HG03097 (cell line): Measurements from ENCODE around the gene CDK5RAP1.

Experiments used
- ATAC-seq: cut with Tn5 transposase; IDR thresholded peaks from one replicate; pipeline ENCODE4 v1.9.1; 2021; ENCODE audit not compliant: unreplicated experiment, low FRiP score

CDK5RAP1 gene

GRCh38 chr20:33423141-33423834 is 22.0 kb upstream of the CDK5RAP1 start:
- no peak for ATAC-seq

GRCh38 chr20:33419140-33419974 is 18.0 kb upstream of the CDK5RAP1 start:
- ATAC-seq, result no peak

- no peak for ATAC-seq
Observed at GRCh38 chr20:33418033-33418432, 16.7 kb upstream of the CDK5RAP1 start.

GRCh38 chr20:33415948-33416347 is 14.6 kb upstream of the CDK5RAP1 start:
- ATAC-seq, result no peak

- no peak for ATAC-seq
Observed at GRCh38 chr20:33412484-33412838, 11.1 kb upstream of the CDK5RAP1 start.

- ATAC-seq, result no peak
Observed at GRCh38 chr20:33411711-33412483, 10.6 kb upstream of the CDK5RAP1 start.

- ATAC-seq, result no peak
Observed at GRCh38 chr20:33411242-33411641, 9.9 kb upstream of the CDK5RAP1 start.

GRCh38 chr20:33410081-33410742 is 8.9 kb upstream of the CDK5RAP1 start:
- no peak for ATAC-seq

GRCh38 chr20:33408716-33409654 is 7.7 kb upstream of the CDK5RAP1 start:
- no peak for ATAC-seq

- ATAC-seq, result no peak
Observed at GRCh38 chr20:33408313-33408712, 7.0 kb upstream of the CDK5RAP1 start.

- no peak for ATAC-seq
Observed at GRCh38 chr20:33407796-33408195, 6.5 kb upstream of the CDK5RAP1 start.

- no peak for ATAC-seq
Observed at GRCh38 chr20:33407251-33407650, 5.9 kb upstream of the CDK5RAP1 start.

GRCh38 chr20:33404281-33404680 is 3.0 kb upstream of the CDK5RAP1 start:
- ATAC-seq, result no peak

- no peak for ATAC-seq
Observed at GRCh38 chr20:33401921-33402369, 626 bp upstream of the CDK5RAP1 start.

GRCh38 chr20:33400812-33401183 is 521 bp downstream of the CDK5RAP1 start:
- no peak for ATAC-seq

- ATAC-seq, result no peak
Observed at GRCh38 chr20:33399924-33400323, 1.4 kb downstream of the CDK5RAP1 start.

GRCh38 chr20:33394718-33395117 is 6.6 kb downstream of the CDK5RAP1 start:
- ATAC-seq, result no peak

- no peak for ATAC-seq
Observed at GRCh38 chr20:33393609-33394008, 7.7 kb downstream of the CDK5RAP1 start.

- no peak for ATAC-seq
Observed at GRCh38 chr20:33391722-33392415, 9.4 kb downstream of the CDK5RAP1 start.
